NCI-H446 (cell line): ENCODE results near the gene TUBA4B.
A peak's percentile ranks its signal among the peaks of the same experiment; 100 is the strongest.

Source experiments
- DNase-seq, 2 experiments: peaks; one replicate each; lab custom pipeline; 2025; lab: John Stamatoyannopoulos, UW

Gene TUBA4B

GRCh38 chr2:219252900-219253752 is at the start of gene TUBA4B:
Gene TUBA4B, plus strand, starts transcription at chr2:219253243. Its CDS starts 165 bp downstream, at chr2:219253408.
- DNase-seq, result peak in 1 of 2 experiments; percentile 19

GRCh38 chr2:219204425-219205164 is 48.4 kb upstream of the TUBA4B start:
- DNase-seq, result no peak

- DNase-seq, result no peak
Measured at GRCh38 chr2:219205165-219205538, 47.9 kb upstream of the TUBA4B start.

GRCh38 chr2:219205981-219206327 is 47.1 kb upstream of the TUBA4B start:
- DNase-seq, result no peak

- DNase-seq, result peak; percentile 86 to 96
Measured at GRCh38 chr2:219206328-219207133, 46.5 kb upstream of the TUBA4B start, which contains the start of gene ZFAND2B. Gene ZFAND2B, plus strand, starts transcription at chr2:219206782. Its CDS starts 206 bp downstream, at chr2:219206988.

GRCh38 chr2:219207134-219207883 is 45.7 kb upstream of the TUBA4B start:
- DNase-seq, result no peak

- DNase-seq, result peak; percentile 7 to 16
Measured at GRCh38 chr2:219207884-219208740, 44.9 kb upstream of the TUBA4B start.

- DNase-seq, result no peak
Measured at GRCh38 chr2:219209236-219210195, 43.5 kb upstream of the TUBA4B start.

GRCh38 chr2:219210196-219210885 is 42.7 kb upstream of the TUBA4B start:
- DNase-seq, result no peak

GRCh38 chr2:219210886-219211362 is 42.1 kb upstream of the TUBA4B start:
- no peak for DNase-seq

- no peak for DNase-seq
Measured at GRCh38 chr2:219213026-219213415, 40.0 kb upstream of the TUBA4B start.

- no peak for DNase-seq
Measured at GRCh38 chr2:219213486-219214071, 39.5 kb upstream of the TUBA4B start.

GRCh38 chr2:219214141-219214540 is 38.9 kb upstream of the TUBA4B start:
- DNase-seq, result no peak

- no peak for DNase-seq
Measured at GRCh38 chr2:219214786-219215185, 38.3 kb upstream of the TUBA4B start.

- no peak for DNase-seq
Measured at GRCh38 chr2:219215871-219216534, 37.0 kb upstream of the TUBA4B start.

GRCh38 chr2:219216535-219216915 is 36.5 kb upstream of the TUBA4B start:
- DNase-seq, result no peak

- peak; percentile 75 to 81 for DNase-seq
Measured at GRCh38 chr2:219218217-219218731, 34.8 kb upstream of the TUBA4B start.
